OCI-LY3 (cell line): ENCODE results near the gene YBX2.

Experiments used
- H2AFZ ChIP-seq: fragments of 200-600, 300-600 bp; shearing (Covaris generic); 2 replicates; pipeline ENCODE4 v1.6.0; 2014; ENCODE audit warnings: antibody characterized with exemption, low read depth, low read length
- H3K27ac ChIP-seq: fragments of 200-600, 300-600 bp; sonication (generic); 2 replicates; pipeline ENCODE4 v1.5.1; 2014; ENCODE audit warnings: mild to moderate bottlenecking, low read length, moderate library complexity, mixed read lengths
- H3K27me3 ChIP-seq: fragments of 200-600, 300-600 bp; sonication (generic); 2 replicates; pipeline ENCODE4 v1.6.1; 2014; ENCODE audit warnings: low read depth, low read length, mixed read lengths
- H3K36me3 ChIP-seq: fragments of 200-600, 300-600 bp; sonication (generic); replicated peaks from 2 replicates; pipeline ENCODE3; 2014; ENCODE audit warnings: low read depth, low read length, mixed read lengths
- H3K4me1 ChIP-seq: fragments of 300-600, 200-600 bp; sonication (generic); 2 replicates; pipeline ENCODE4 v1.6.1; 2014; ENCODE audit warnings: low read length, mixed read lengths
- H3K4me2 ChIP-seq: fragments of 200-600, 300-600 bp; sonication (generic); 2 replicates; pipeline ENCODE4 v1.6.1; 2014; ENCODE audit warnings: low read length, mixed read lengths
- H3K4me3 ChIP-seq: fragments of 300-600, 200-600 bp; sonication (generic); 2 replicates; pipeline ENCODE4 v1.5.1; 2014; ENCODE audit warnings: antibody characterized with exemption, mild to moderate bottlenecking, low read length, moderate library complexity
- H3K79me2 ChIP-seq: fragments of 300-600, 200-600 bp; shearing (Covaris generic); 2 replicates; pipeline ENCODE4 v1.6.1; 2014; ENCODE audit warnings: mild to moderate bottlenecking, low read length, mixed read lengths
- H3K9ac ChIP-seq: fragments of 300-600, 200-600 bp; shearing (Covaris generic); 2 replicates; pipeline ENCODE4 v1.6.0; 2014; ENCODE audit warnings: mild to moderate bottlenecking, low read length, moderate library complexity
- H3K9me3 ChIP-seq: fragments of 200-600, 300-600 bp; shearing (Covaris generic); 2 replicates; pipeline ENCODE4 v1.6.1; 2014; ENCODE audit warnings: low read length, mixed read lengths; ENCODE audit not compliant: insufficient read depth
- H4K20me1 ChIP-seq: fragments of 200-600, 300-600 bp; sonication (generic); 2 replicates; pipeline ENCODE4 v1.6.1; 2016; ENCODE audit warnings: low read length, mixed read lengths; ENCODE audit not compliant: insufficient read depth
- EZH2phosphoT487 ChIP-seq: fragments of 200-600 bp; shearing (Covaris generic); IDR thresholded peaks from 2 replicates; pipeline ENCODE4 v1.6.1; 2018; ENCODE audit warnings: antibody characterized with exemption, mixed run types, low read depth
- TF ChIP-seq, protein P1 (sequence below): fragments of 200-600, 300-600 bp; sonication (generic); IDR thresholded peaks from 2 replicates; pipeline ENCODE4 v1.5.1; 2014; ENCODE audit warnings: antibody characterized with exemption, low read length, low read depth

YBX2 gene

DNA sequence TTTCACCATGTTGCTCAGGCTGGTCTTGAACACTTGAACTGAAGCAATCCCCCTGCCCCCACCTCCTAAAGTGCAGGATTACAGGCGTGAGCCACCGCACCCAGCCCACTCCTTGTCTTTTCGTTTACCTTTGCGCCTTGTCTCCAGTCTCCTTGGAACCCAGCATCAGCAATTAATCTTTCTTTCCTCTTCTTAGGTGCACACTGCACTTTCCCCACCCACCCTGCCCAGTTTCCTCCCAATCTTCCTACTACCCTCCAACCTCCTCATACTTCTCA lies 30.7 kb downstream of the YBX2 start:
- Histone ChIP-seq H4K20me1 (no peaks in the 10 kb centered on the region), H3K9me3 (no peaks in the 10 kb centered on the region), H3K9ac (no peak overlapping the region), H3K4me2 (no peak overlapping the region), H2AFZ (no peak overlapping the region), H3K4me3 (no peak overlapping the region), H3K27ac (no peak overlapping the region), H3K4me1 (0 out of 2 replicates have a peak, but pooled peaks cover 2% of the 10 kb centered on the region), H3K79me2 (no peaks in the 10 kb centered on the region), H3K27me3 (no peaks in the 10 kb centered on the region), H3K36me3 (no peaks in the 10 kb centered on the region)
- no peak for TF ChIP-seq EZH2phosphoT487

DNA sequence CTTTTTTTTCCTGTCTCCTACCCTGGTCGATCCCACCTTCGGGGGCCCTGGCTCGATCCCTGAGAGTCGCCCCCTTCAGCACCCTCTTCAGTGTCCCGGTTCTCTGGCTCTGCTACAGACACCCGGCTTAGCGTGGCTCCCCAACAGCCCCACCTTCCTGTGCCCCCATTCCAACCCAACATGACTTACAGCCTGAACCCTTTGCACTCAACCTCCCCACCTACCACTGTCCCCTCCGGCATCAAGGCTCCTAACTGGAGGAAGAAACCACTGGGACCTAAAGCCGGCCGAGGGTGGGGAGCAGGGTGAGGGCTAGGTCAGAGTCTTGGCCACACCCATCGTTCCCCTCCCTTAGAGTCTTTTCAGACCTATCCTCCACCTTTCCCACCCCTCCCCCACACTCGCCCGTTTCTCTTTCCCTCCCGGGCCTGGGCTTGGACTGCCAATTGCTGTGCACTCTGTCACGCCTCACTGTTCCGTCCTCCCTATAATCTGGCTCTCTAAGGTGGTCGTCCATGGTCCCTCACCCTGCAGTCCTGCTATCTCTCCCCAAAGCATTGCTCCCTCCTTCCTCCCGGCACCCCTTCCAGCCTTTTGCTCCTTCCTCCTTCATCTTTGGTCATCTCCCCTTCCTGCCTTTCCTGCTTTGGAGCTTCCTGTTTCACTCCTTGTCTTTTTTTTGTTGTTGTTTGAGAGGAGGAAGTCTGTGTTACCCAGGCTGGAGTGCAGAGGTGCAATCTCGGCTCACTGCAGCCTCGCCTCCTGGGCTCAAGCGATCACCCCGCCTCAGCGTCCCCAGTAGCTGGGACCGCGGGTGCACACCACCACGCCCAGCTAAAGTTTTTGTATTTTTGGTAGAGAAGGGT lies 31.3 kb downstream of the YBX2 start:
- no peaks in the 10 kb centered on the region for H3K9me3 ChIP-seq
- peak overlapping the region; percentile 40; the same call in 1 of the 2 replicates for H2AFZ ChIP-seq
- no peaks in the 10 kb centered on the region for H4K20me1 ChIP-seq
- H3K4me3 ChIP-seq = 0 out of 2 replicates have a peak overlapping the region, but pooled peaks have one; percentile 26
- no peaks in the 10 kb centered on the region for H3K79me2 ChIP-seq
- 0 out of 2 replicates have a peak, but pooled peaks cover 2% of the 10 kb centered on the region for H3K4me1 ChIP-seq
- no peaks in the 10 kb centered on the region for H3K36me3 ChIP-seq
- H3K9ac ChIP-seq = no peak overlapping the region
- no peak overlapping the region for H3K27ac ChIP-seq
- H3K4me2 ChIP-seq = peak overlapping the region; percentile 48
- H3K27me3 ChIP-seq = no peaks in the 10 kb centered on the region
- TF ChIP-seq, protein P1, sequence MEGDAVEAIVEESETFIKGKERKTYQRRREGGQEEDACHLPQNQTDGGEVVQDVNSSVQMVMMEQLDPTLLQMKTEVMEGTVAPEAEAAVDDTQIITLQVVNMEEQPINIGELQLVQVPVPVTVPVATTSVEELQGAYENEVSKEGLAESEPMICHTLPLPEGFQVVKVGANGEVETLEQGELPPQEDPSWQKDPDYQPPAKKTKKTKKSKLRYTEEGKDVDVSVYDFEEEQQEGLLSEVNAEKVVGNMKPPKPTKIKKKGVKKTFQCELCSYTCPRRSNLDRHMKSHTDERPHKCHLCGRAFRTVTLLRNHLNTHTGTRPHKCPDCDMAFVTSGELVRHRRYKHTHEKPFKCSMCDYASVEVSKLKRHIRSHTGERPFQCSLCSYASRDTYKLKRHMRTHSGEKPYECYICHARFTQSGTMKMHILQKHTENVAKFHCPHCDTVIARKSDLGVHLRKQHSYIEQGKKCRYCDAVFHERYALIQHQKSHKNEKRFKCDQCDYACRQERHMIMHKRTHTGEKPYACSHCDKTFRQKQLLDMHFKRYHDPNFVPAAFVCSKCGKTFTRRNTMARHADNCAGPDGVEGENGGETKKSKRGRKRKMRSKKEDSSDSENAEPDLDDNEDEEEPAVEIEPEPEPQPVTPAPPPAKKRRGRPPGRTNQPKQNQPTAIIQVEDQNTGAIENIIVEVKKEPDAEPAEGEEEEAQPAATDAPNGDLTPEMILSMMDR = no peak
- TF ChIP-seq EZH2phosphoT487 = no peak

DNA sequence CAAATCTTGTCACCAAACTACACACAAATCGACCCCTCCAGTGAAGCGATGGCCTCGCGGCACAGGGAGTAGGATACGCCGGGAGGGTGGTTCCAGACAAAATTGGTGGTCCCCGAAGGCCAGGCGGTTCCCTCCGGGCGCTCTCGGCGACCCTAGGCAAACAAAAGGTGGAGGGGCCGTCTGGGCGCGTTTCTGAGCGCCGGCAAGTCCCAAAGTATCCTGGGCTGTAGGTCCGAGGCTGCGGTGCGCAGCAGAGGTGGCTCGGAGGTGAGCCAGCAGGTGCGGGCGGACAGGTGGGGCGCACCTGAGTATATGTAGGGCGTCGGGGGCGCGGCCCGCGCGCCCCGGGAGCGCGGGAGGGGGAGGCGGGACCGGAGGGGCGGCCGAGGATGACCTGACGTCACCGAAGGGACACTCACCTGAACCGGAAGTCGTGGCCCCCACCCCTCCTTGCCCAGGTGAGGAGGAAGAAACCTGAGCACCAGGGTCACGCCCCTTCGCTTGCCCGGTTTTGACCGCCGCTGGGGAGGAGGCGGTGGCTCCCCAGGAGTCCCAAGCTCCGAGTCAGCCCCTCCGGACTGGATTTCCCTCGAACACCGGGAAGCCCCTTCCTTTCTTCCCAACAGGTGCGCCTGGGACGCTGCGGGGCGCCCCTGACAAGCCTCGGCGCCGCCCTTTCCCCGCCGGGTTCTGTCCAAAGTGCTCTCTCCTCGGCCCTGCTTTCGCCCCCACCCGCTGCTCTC lies 32.1 kb downstream of the YBX2 start, which contains the start of gene CLDN7:
Gene CLDN7, minus strand, starts transcription at position 287 of the 743 bp plus-strand sequence. CDS start 435 bp downstream, outside the sequence.
- Histone ChIP-seq H3K9ac (no peak within 1 kb of the TSS), H3K27ac (no peak within 1 kb of the TSS), H2AFZ (peak within 1 kb of the TSS; percentile 40; the same call in 1 of the 2 replicates), H3K9me3 (no peaks in the 10 kb centered on the region), H3K4me3 (0 out of 2 replicates have a peak within 1 kb of the TSS, but pooled peaks have one; percentile 26), H3K79me2 (no peaks in the 10 kb centered on the region), H3K27me3 (no peaks in the 10 kb centered on the region), H3K4me2 (peak within 1 kb of the TSS; percentile 48), H4K20me1 (no peaks in the 10 kb centered on the region), H3K4me1 (0 out of 2 replicates have a peak, but pooled peaks cover 2% of the 10 kb centered on the region), H3K36me3 (no peaks in the 10 kb centered on the region)
- no peak for TF ChIP-seq EZH2phosphoT487
- TF ChIP-seq, protein P1 = no peak

DNA sequence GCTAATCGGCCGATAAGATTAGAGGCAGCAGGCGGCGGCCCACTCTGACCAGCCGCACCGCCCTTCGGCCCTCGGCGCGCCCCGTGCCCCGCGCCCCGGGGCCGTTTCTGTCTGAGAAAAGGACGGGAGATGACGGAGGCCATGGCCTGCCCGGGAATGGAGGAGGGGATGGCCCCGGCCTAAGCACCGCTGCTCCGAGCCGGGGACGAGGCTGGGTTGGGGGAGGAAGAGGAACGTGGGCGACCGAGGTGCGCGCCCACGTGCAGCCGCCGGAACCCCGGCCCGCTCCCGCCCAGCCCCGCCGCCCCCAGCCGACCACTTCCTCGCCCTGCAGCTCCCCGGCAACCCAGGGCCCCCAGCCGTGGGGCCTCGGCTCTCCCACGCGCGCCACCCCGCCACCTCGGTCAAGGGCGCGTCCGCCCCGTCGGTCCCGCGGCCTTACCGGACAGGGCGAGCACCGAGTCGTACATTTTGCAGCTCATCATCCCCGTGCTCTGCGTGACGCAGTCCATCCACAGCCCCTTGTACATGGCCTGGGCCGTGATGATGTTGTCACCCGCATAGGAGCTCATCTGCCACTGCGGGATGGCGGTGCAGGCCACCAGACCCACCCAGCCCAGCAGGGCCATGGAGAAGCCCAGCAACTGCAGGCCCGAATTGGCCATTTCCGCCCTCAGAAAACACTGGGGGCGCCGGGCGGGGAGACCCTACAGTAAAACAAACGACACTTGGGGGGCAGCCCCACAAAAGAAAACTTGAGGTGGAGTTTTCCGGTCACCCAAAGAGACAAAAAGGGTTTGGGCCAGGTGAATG lies 32.9 kb downstream of the YBX2 start:
- Histone ChIP-seq H3K36me3 (no peaks in the 10 kb centered on the region), H3K4me1 (0 out of 2 replicates have a peak, but pooled peaks cover 2% of the 10 kb centered on the region), H3K79me2 (no peaks in the 10 kb centered on the region), H3K4me2 (no peak overlapping the region), H4K20me1 (no peaks in the 10 kb centered on the region), H3K27ac (no peak overlapping the region), H2AFZ (no peak overlapping the region), H3K9me3 (no peaks in the 10 kb centered on the region), H3K9ac (no peak overlapping the region), H3K4me3 (no peak overlapping the region), H3K27me3 (no peaks in the 10 kb centered on the region)
- TF ChIP-seq, protein P1 = no peak
- TF ChIP-seq EZH2phosphoT487 = no peak
